Measurements from ENCODE around the gene ATG13.

ATG13 gene

DNA sequence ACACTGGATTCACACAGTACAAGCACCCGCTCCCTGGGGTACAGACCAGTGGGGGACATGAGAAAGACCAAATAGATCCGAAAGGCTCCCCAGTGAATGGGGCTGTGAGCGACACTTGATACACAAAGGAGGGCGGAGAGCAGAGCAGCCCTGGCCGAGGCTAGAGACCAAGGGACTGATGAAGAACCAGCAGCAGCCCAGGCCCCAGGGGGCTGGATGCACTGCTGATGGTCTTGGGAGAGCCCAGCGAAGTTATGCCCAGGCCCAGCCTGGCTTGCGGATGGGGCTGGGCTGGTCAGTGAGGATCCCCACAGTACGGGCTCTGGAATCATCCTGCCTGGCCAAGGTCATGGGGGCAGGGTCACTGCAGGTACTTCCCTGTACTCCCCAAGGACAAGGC lies 59.8 kb downstream of the ATG13 start:
- no peak for DNase-seq

DNA sequence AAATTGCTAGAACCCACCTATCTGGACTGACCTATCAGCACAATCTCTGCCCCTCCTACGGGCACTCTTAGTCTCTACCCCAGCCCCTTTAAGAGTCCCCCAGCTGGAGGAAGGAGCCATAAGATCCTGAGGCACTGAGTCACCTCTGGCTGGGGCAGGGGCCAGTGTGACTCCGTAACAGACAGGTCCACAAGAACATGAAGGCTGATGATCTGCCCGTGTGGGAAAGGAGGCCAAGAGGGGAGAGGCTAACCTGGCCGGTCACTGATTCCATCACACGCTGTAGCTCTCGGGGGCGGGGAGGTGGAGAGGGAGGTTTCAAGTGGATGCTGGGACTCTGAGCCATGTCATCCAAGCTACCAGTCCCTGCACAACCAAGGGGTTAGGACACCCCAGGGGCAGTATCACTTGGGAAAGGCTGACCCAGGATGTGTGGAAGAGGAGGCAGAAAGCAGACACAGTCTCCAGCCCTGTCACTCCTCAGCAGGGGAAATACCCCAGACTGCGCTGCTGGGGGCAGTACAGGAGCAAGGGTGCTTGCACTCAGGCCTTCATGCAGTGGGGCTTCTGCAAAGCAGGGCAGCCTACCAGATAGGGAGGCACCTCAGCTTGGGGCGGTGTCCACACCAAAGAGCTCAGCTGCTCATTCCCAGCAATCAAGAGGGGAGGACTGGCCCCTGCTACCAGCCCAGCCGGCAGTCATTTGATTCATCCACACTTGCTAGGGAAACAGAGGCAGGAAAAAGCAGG lies 60.8 kb downstream of the ATG13 start:
- DNase-seq = no peak

DNA sequence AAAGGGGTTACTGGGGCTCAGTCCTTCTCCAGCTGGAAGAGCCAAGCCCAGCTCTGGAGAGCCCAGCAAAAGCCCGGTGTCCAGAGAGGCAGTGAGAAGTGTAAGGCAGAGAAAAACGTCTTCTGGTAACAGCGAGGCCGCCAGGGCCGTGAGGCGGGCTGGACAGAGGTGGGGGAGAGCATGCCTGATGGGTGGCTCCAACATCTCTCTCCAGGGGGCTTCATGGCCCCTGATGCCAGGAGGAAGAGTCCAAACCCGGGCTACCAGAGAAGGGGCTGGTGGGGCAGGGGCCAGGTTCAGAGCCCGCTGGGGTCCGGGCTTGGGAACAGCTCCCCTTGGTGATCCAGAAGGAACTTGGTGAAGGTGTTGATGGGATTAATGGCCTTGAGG lies 61.4 kb downstream of the ATG13 start:
- DNase-seq = no peak

DNA sequence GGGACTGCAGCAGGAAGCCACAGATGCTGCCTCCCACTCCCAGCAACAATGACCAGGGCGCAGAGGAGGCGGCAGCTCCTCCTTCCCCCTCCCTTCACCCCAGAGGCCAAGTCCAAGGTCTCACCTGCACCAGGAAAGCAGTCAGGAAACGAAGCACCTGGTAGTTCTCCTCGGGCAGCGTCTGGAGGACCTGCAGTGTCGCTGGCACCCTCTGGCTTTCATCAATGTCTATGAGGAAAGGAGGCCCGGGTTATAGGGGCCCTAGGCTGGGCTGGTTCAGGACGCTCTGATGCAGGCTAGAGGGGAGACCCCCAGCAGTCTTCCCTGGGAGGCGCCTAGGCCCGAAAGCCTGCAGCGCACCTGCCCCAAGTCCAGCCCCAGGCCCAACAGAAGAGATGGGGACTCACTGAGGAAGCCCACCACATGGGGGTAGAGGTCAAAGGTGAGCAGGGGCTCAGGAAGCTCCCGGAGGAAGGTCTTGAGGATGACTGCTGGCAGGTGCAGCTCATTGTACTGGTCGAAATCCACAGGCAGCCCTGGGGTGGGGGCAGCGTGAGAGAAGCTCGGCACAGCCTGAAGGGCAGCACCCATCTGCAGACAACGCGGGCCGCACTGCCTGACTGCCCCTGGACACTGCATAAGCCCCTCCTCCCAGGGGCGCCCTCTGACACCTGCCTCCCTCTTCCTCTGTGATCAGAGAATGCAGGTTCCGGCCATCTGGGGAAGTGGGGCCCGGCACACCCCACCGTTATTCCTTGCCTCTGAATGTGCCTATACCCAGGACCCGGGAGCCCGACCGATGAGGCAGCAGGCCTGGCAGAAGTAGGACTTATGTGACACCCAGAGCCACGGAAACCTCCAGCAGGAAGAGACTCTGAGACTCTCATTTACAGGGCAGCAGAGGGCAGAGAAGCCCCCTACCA lies 62.1 kb downstream of the ATG13 start:
- DNase-seq = no peak

DNA sequence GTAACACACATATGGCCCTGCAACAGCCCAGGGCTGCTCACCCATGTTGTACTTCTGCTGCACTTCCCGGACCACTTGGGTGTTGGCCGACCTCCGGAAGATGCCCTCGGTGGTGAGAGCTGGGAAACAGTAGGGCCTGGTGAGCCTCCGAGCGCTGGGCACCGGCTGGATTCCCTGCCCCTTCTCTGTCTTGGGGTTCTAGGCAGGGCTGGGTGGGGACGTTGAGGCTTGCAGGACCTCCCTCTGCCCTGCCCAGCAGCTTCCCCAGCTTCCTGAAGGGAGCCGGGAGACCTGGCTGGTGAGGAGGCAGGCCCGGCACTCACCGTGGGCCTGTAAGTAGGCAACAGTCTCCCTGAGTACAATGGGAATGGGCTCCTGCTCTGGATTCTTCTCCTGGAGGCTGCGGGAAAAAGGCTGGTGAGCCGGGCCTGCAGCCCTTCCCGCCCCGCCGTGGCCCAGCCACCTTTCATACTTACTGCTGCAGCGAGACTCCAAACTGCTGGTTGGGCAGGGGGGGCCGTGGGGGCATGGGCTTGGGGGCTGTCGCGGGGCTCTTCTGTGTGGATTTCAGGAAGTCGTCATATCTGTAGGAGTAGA lies 62.9 kb downstream of the ATG13 start:
- no peak for DNase-seq

DNA sequence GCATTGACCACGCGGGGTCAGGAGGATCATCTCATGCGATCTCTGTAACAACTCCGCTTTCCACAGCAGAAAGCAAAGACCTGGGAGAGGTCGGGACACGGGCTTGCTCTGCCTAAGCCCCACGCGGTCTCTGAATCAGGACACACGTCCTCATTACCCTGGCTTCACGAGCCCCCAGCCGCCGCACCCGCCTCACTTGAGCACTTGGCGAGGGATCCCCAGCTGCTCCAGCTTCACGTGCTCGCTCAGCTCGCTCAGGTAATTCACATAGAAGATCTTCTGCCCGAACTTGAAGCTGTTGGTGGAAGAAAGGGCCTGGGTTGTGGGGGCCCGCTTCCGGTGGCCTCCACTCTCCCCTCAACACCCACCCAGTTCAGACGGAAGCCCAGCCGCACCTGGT lies 63.5 kb downstream of the ATG13 start:
- DNase-seq = no peak

DNA sequence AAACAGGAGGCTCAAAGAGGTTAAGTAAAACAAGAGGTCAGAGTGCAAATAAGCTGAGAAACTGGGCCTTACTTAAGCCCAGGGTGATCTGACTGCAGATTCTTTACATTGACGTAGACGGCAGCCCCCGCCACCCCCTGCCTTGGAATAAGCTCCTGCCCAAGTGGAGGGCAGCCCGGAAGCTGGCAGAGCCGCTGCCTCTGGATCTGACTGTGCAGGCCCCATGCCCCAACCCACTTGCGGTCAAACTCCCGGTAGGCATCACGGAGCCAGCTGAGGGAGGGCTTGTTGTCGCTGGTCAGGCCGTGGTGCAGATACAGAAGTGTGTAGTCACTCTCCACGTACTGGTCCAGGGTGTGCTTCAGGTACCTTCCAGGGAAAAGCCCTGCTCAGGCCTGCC lies 64.5 kb downstream of the ATG13 start:
- no peak for DNase-seq

DNA sequence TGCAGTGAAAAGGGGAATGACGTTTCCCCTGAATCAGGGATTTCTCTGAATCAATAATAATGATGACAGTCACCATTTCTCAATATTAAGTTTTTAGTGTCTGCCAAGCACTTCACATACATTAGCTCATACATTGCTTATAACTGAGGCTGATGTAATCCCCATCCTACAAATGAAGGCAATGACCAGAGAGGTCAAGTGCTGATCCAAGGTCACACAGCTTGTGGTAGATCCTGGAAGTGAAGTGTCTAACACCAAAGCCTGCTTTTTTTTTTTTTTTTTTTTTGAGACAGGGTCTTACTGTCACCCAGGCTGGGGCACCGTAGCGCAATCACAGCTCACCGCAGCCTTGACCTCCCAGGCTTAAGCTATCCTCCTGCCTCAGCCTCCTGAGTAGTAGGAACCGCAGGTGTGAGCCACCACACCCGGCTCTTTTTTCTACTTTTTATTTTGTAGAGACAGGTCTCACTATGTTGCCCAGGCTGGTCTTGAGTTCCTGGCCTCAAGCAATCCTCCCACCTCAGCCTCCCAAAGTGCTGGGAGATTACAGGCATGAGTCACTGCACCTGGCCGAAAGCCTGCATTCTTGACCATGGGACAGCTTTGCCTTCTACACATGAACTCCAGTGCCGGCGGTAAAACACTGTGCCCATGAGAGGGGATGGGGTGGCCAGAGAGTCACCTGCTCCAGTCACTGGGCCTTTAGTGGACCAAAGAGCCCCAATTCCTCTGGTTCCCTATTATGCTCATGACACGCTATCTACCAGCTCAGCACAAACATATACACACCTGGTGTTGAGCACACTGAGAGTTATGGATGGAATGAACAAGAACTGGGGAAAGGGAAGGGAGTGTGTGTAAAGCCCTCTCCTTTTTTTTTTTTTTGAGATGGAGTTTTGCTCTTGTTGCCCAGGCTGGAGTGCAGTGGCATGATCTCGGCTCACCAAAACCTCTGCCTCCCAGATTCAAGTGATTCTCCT lies 65.7 kb downstream of the ATG13 start:
- DNase-seq = no peak

DNA sequence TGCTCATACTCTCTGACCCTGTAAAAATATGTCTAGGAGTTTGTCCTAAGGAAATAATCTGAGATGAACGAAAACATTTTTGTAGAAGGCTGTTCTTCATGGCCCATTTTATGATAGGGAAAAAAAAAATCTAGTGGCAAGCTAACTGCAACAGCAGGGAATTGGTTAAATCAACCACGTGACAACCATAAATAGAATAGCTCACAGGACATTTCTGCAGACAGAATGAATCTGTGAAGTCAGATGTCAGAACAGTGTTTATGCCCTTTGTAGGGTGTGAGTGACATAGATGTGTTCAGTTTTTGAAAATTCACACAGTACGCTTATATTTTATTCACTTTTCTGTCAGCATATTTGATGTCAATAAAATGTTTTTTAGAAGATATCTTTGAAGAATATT lies 67.0 kb downstream of the ATG13 start:
- no peak for DNase-seq

DNA sequence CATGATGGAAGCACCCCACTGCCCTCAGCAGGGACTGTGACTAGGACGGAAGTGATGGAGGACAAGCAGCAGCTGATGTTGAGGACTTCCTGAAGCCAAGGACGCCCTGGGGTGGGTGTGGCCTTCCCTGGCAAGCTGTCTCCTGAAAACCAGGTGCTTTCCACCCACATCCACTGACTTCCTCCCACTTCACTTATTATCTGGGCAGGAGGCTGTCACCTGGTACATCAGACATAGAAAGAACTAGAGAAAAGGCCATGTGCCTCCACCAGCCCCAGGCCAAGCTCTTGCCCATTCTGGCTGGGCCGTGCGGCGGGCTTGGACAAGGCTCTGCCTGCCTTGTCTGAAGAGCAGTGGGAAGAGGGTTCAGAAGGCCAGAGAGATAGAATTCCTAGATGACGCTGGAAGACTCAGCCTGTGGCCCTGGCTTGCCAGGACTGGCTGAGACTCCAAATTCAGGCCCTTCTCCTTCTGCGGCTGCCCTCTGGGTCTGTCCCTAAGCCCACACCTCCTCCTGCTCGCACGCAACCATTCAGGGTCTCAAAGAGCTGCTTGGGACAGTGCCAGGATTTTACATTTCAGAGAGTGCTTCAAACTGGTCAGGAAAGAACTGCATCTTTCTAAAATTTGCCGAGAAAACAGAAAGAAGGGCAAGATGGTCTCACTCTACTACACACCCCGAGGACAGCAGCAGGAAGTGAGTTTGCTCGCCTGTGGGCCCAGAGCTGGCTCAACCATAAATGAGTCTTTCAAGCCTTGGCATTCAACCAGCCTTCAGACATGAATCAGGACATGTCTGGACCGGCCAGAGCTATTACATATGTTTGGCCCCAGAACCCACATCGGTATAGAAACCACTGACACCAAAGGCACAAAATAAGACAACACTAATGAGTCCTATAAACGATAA lies 69.8 kb downstream of the ATG13 start:
- DNase-seq = peak; percentile 13

DNA sequence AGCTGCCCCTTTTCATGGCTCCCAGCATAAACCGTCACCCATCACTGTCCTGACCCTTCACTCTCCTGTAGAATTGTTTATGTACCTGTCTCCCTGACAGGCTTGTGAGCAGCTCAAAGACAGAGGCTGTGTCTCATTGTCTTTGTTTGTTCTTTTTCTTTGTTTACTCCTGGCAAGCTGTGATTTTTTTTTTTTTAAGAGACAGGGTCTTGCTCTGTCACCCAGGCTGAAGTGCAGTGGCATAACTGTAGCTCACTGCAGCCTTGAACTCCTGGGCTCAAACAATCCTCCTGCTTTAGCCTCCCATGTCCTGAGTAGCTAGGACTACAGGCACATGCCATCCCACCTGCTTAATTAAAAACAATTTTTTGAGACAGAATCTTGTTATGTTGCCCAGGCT lies 73.3 kb downstream of the ATG13 start:
- no peak for DNase-seq

DNA sequence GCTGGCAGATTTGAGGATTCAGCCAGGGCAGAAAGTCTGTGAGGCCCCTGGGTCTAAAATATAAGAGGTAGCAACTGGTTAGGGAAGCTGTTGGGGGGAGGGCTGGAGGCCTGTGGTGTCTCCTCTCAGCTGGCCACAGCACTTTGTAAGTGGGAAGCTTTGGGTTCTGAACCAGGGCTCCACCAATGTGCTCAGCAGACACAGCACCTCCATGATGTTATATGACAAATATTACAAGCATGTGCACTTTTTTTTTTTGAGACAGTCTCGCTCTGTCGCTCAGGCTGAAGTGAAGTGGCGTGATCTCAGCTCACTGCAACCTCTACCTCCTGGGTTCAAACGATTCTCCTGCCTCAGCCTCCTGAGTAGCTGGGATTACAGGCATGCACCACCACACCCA lies 75.1 kb downstream of the ATG13 start:
- DNase-seq = no peak

DNA sequence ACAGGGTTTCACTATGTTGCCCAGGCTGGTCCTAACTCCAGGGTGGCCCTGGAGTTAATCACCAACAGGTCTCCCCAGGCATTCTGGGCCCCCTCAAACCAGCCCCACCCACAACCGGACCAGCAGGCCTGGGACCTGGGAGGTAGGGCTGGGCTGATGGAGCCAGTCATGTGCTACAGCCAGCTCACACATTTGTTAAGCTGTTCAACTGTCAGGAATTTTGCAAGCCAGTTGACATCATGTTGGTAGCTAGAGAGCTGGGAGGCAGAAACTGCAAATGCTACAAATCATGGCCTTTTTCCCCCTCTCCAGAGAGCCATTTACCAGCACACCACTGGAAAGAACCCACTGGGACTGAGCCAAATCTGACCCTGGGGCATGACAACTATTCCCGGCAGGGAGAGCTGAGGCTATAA lies 76.3 kb downstream of the ATG13 start:
- no peak for DNase-seq

DNA sequence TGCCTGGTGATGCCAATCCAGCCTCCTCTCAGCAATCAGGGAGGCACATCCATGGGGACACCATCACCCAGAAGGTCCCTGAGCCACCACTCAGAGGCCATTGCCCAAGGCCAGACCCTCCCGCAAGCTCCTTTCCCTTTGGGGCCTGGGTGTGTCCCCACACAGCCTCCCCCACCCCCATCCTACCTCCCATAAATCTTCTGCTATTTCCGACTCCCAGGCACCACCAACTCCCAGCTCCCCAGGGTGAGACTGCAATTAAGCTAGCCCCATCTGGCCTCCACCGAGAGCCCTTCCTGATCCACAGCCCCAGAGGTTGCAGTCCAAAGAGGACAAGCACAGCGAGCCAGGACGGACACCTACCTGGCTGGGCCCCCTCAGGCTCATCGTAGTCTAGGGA lies 76.7 kb downstream of the ATG13 start:
- peak; percentile 12 for DNase-seq

DNA sequence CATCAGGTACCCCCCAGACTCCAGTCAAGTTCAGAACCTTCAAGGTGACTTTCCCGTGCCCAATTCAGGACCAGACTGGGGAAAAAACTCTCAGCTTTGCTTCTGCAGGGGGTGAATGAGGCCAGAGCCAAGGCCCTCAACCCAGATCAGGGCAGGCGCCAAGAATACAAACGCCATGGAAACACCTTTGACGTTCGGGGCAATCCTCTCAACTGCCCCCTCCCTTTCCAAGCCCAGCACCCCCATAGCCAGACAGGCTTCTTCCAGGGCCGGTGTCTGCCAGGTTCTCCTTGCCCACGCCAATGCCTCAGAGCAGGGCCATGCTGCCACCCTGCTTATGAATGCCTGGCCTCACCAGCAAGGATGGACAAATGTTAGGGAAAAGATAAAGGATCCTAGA lies 77.3 kb downstream of the ATG13 start:
- DNase-seq = no peak

DNA sequence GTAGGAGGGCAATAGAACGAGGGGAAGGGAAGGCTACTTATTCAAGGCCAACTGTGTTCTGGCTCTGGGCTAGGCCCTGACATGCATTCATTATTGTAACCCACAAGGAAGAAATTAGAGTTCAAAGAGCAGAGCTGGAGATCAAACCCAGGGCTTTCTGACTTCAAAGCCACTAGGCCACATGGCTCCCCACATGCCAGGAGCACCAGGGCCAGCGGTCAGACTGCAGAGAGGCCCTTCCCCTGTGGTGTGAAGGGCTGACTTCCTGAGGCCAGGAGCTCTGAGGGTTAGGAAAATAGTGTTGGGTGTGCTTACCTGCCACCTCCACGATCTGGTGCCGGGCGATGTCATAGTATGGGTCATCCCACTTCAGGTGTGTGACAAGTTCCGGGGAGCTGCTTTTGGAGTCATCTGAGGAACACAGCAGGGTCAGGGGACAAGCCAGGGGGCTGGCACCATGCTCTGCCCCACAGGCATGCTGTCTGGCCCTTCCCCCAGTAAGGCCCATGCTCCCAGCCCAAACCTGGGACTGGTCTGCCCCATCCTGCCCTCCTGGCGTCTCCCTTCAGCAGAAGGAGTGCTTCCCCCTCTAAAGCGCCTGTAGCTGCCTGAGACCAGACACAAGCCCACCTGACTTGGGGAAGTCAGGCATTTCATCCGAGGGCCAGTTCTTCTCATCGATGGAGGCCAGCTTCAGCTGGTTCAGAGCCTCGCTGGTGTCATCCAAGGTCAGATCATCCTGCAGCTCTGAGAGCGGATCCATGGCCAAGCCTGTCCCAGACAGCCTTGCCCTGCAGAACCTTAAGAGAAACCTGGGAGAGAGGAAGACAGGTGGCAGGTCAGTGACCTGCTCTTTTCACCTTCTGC lies 78.2 kb downstream of the ATG13 start:
- no peak for DNase-seq

DNA sequence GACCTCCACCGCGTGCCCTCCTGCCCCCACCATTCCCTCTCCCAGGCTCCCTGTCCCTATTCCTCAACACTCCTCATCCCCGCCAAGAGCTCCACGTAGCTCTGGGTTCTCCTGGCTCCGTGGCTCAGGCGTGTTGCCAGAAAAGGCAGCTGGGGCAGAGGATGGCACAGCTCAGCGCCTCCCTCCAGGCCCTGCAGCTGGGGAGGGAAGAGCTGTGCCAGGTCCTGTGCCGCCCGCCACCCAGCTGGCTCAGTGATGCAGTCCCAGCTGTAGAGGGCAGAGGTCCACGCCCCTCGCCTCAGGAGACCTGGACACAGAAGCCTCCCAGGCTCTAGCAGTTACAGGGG lies 78.8 kb downstream of the ATG13 start:
- peak; percentile 89 for DNase-seq

DNA sequence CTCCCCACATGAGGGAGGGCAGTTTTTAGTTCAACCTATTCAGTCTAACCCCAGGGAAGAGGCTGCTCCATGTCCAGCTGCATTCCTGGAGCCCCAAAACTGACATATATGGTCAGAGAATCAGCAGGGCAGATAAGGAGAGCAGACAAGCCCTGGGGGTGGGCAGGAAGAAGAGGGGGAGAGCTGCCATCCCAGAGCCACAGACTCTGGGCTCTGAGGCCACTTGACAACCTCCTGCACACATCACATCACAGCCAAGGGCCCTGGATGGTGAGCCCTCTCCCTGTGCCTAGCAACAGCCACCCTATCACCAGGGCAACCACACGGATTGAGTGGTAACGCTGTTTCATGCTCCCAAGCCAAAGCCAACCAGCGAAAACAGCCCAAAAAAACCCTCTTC lies 80.0 kb downstream of the ATG13 start:
- no peak for DNase-seq

DNA sequence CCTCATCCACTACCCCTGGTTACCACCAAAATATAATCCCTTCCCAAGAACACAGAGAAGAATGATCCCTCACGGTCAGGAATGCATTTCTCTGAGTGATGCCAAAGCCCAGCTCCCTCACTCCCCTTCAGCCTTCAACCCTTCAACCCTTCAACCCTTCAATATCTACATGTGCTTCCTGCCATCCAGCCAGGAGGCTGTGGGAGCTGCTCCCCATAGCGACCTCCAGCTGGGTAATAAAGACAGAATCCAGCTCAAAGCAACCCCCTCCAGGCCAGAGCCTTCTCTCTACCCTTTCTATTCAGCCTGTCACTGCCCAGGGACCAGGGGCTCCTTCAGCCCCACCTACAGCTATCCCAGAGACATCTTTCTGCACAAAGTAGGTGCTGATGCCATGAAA lies 80.4 kb downstream of the ATG13 start:
- no peak for DNase-seq

DNA sequence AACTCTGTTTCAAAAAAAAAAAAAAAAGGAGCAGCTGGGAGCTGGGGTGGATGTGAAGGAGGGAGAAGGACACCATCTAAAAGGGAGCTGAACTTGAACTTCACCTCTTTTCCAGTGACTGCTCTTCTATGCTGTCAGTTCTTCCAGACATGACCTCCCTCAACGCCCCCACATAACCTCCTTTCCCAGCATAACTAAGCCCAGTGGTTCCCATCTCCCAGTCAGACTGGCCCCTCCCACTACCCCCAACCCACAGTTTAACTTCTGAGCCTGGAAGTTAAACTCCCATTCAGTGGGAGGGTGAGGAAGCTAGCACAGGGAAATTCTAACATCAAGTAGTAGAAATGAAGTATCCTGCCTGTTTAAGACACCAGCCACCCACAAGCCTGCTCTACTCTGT lies 81.2 kb downstream of the ATG13 start:
- no peak for DNase-seq

Data from NCI-H1694 (cell line).